HepG2 (cell line): ENCODE results near the gene CNNM1. TPM values are rescaled to one million over a fixed set of nuclear protein-coding genes. Genes with fewer than 3 reads are reported as not detected.

Source experiments
- ATAC-seq: fragments of 200-7000 bp; cut with Tn5 transposase; 3 replicates; pipeline ENCODE4 v1.9.1; 2020; ENCODE audit warnings: mild to moderate bottlenecking, moderate library complexity
- BruUV-seq: library from RNA; stranded (reverse); fragments of 400-500 nt; replicated peaks from 2 replicates; lab custom pipeline; 2021; lab: Mats Ljungman, UMichigan
- CTCF ChIA-PET: fragments of 300-600 bp; formaldehyde crosslinking; extraction: SDS; loops from one replicate; lab custom pipeline; 2021; ENCODE audit warnings: low total read pairs, inconsistent platforms, low intra/inter-chr PET ratio; lab: Yijun Ruan, JAX
- POLR2A ChIA-PET: fragments of 350-600 bp; sonication (Branson Sonifier 250); formaldehyde crosslinking; loops from one replicate; lab custom pipeline; 2020; ENCODE audit warnings: antibody characterized with exemption, inconsistent platforms; lab: Yijun Ruan, JAX
- DNase-seq: peaks from one replicate; pipeline ENCODE4 v3.0.0-alpha.2; 2015; ENCODE audit warnings: low spot score
- FAIRE-seq: peaks from 3 replicates; lab custom pipeline; 2011; peaks lifted over from hg19 to GRCh38; lab: Jason Lieb, UNC
- H2AFZ ChIP-seq: one replicate; pipeline ENCODE4 v1.6.1; 2011; ENCODE audit warnings: low read length, inconsistent platforms
- H3K27ac ChIP-seq: fragments of 300-600 bp; 3 replicates; pipeline ENCODE4 v1.8.0; 2011; ENCODE audit warnings: mixed run types, mild to moderate bottlenecking, mixed read lengths, low read length, inconsistent platforms; ENCODE audit not compliant: insufficient read depth; ENCODE audit errors: extremely low read length
- H3K27me3 ChIP-seq, 2 experiments: fragments of 200-600 bp in 1 of 2; 2 replicates in 1 of 2; 3 replicates in 1 of 2; pipeline versions ENCODE4 v1.6.0 to v1.8.0; 2011; ENCODE audit warnings: low read length in 2 of 2, mild to moderate bottlenecking in 2 of 2, moderate library complexity in 2 of 2, inconsistent platforms in 1 of 2; ENCODE audit not compliant: insufficient read depth in 2 of 2, control insufficient read depth in 1 of 2
- H3K36me3 ChIP-seq, 2 experiments: fragments of 200-600 bp in 1 of 2; replicated peaks in 1 of 2; 2 replicates in 1 of 2; 3 replicates in 1 of 2; pipeline versions ENCODE4 v1.5.1 to v1.8.0; 2011; ENCODE audit warnings: low read length in 2 of 2, inconsistent platforms in 1 of 2; ENCODE audit not compliant: insufficient read depth in 2 of 2, control insufficient read depth in 1 of 2
- H3K4me1 ChIP-seq: 2 replicates; pipeline ENCODE4 v1.5.1; 2012; ENCODE audit warnings: low read length, inconsistent platforms; ENCODE audit not compliant: insufficient read depth
- H3K4me2 ChIP-seq: 2 replicates; pipeline ENCODE4 v1.6.0; 2011; ENCODE audit warnings: low read depth, low read length, inconsistent platforms
- H3K4me3 ChIP-seq, 3 experiments: fragments of 200-600 bp in 1 of 3; sonication (generic), shearing (Covaris generic) in 1 of 3; replicated peaks in 1 of 3; 2 replicates each; pipeline ENCODE4 v1.5.1; 2011 to 2016; ENCODE audit warnings: low read length in 3 of 3, inconsistent platforms in 2 of 3, low read depth in 2 of 3, mild to moderate bottlenecking in 2 of 3, control low read depth in 1 of 3, mixed read lengths in 1 of 3; ENCODE audit not compliant: insufficient read depth in 1 of 3
- H3K79me2 ChIP-seq: one replicate; pipeline ENCODE4 v1.6.1; 2011; ENCODE audit warnings: low read length, inconsistent platforms; ENCODE audit not compliant: insufficient read depth
- H3K9ac ChIP-seq: 2 replicates; pipeline ENCODE4 v1.6.0; 2011; ENCODE audit warnings: mild to moderate bottlenecking, low read depth, low read length, inconsistent platforms; ENCODE audit not compliant: insufficient read depth
- H3K9me3 ChIP-seq: 2 replicates; pipeline ENCODE4 v1.5.1; 2012; ENCODE audit warnings: mild to moderate bottlenecking, low read length
- H4K20me1 ChIP-seq: 2 replicates; pipeline ENCODE4 v1.6.0; 2011; ENCODE audit warnings: inconsistent platforms, mild to moderate bottlenecking, low read length, moderate library complexity; ENCODE audit not compliant: insufficient read depth
- PCBP2 ChIP-seq: fragments of 200-400 bp; formaldehyde crosslinking; optimal IDR thresholded peaks from 2 replicates; pipeline ENCODE3; 2018; ENCODE audit warnings: low read length, low read depth; ENCODE audit not compliant: poor library complexity, severe bottlenecking
- SMC3 ChIP-seq: IDR thresholded peaks from 2 replicates; pipeline ENCODE4 v1.6.1; 2011; ENCODE audit warnings: low read length, improper control_type of control experiment
- SOX13 ChIP-seq, 3 experiments: fragments of 450-650 bp in 1 of 3; sonication (generic) in 1 of 3; formaldehyde crosslinking in 1 of 3; IDR thresholded peaks in 2 of 3; conservative IDR thresholded peaks in 1 of 3; 2 replicates each; pipeline versions ENCODE4 v1.5.0 to v1.6.1; 2016 to 2020; ENCODE audit warnings: antibody characterized with exemption in 1 of 3, mild to moderate bottlenecking in 1 of 3, missing compliant biosample characterization in 1 of 3, missing genetic modification reagents in 1 of 3, moderate library complexity in 1 of 3
- ZBTB40 ChIP-seq, 2 experiments: fragments of 450-650 bp in 1 of 2; sonication (generic) in 1 of 2; formaldehyde crosslinking in 1 of 2; IDR thresholded peaks; 2 replicates each; pipeline versions ENCODE4 v1.6.1 to v1.8.0; 2016 to 2022; ENCODE audit warnings: antibody characterized with exemption in 1 of 2, mild to moderate bottlenecking in 1 of 2, missing genetic modification reagents in 1 of 2
- ZNF484 ChIP-seq: sonication (generic); formaldehyde crosslinking; IDR thresholded peaks from 2 replicates; pipeline ENCODE4 v1.5.1; 2020; ENCODE audit warnings: mild to moderate bottlenecking, low read depth, missing genetic modification reagents, borderline replicate concordance
- in situ Hi-C: cut with HindIII; loops from 2 replicates; pipeline ENCODE4 v1.10.0; 2017; ENCODE audit warnings: low pct_unique_long_range_greater_than_20kb; ENCODE audit not compliant: extremely low pct_ligation_motif_present
- intact Hi-C: fragments of 100-400 bp; cut with micrococcal nuclease; formaldehyde crosslinking; loops from one replicate; pipeline ENCODE4 v1.10.0; 2022; ENCODE audit not compliant: unreplicated experiment
- polyA plus RNA-seq, 8 experiments: library from polyadenylated mRNA; depleted of rRNA in 3 of 8; stranded (reverse) in 7 of 8; unstranded in 1 of 8; fragments of >200 nt; fragmentation: Illumina TruSeq in 4 of 8; extraction: Trizol in 4 of 8; gene quantifications; 2 replicates each; pipeline versions ENCODE4 v1.2.1 to v1.2.3, GENCODE V29; 2011 to 2016; ENCODE audit warnings: low read depth in 4 of 8, missing spikeins in 1 of 8, mixed read lengths in 1 of 8; ENCODE audit not compliant: insufficient read depth in 1 of 8
- total RNA-seq, 5 experiments: library from RNA; depleted of rRNA; stranded (reverse); fragments of >200 nt; fragmentation: Illumina TruSeq; extraction: Trizol; gene quantifications; 2 replicates each; pipeline ENCODE4 v1.2.3, GENCODE V29; 2016; ENCODE audit warnings: low read depth in 1 of 5
- TF ChIP-seq, protein P1 (sequence below): sonication (generic); formaldehyde crosslinking; IDR thresholded peaks from 2 replicates; pipeline ENCODE4 v1.5.0; 2020; ENCODE audit warnings: missing genetic modification reagents
- TF ChIP-seq, protein P2 (sequence below): sonication (generic); formaldehyde crosslinking; IDR thresholded peaks from 2 replicates; pipeline ENCODE4 v1.8.1; 2023; ENCODE audit warnings: mild to moderate bottlenecking, inconsistent platforms, moderate library complexity, missing genetic modification reagents, borderline replicate concordance

CNNM1 gene
- total and polyA plus RNA-seq, 2 of the 13 experiments (the other 11 are each of a cell fraction or from before 2014, with no cell fraction given): 4.3 to 9.6 TPM

GRCh38 chr10:99375426-99375825 is 46.3 kb downstream of the CNNM1 start:
- Histone ChIP-seq H3K9me3 (no peaks in the 10 kb centered on the region), H3K27ac (no peak overlapping the region), H3K4me2 (no peak overlapping the region), H3K9ac (no peak overlapping the region), H2AFZ (no peak overlapping the region), H3K4me3 (no peak overlapping the region), H3K4me1 (0 out of 2 replicates have a peak, but pooled peaks cover 10% of the 10 kb centered on the region), H3K79me2 (no peaks in the 10 kb centered on the region), H3K36me3 (no peaks in the 10 kb centered on the region), H3K27me3 (no peaks in the 10 kb centered on the region), H4K20me1 (no peaks in the 10 kb centered on the region)
- POLR2A ChIA-PET: no interaction called here
- no peak for ATAC-seq
- BruUV-seq: no TSS peak
- in situ Hi-C loops (no loop called here), intact Hi-C loops (no loop called here)
- DNase-seq: no peak
- FAIRE-seq: no peak
- CTCF ChIA-PET: no interaction called here
- TF ChIP-seq, protein P1, sequence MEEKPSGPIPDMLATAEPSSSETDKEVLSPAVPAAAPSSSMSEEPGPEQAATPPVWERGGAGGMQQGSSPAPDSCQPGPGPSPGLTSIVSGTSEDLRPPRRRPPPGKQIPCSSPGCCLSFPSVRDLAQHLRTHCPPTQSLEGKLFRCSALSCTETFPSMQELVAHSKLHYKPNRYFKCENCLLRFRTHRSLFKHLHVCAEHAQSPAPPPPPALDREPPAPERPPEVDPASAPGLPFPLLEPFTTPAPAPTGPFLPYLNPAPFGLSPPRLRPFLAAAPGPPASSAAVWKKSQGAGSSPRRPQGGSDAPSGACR (CRISPR knock-in tag): no peak
- TF ChIP-seq, protein P2, sequence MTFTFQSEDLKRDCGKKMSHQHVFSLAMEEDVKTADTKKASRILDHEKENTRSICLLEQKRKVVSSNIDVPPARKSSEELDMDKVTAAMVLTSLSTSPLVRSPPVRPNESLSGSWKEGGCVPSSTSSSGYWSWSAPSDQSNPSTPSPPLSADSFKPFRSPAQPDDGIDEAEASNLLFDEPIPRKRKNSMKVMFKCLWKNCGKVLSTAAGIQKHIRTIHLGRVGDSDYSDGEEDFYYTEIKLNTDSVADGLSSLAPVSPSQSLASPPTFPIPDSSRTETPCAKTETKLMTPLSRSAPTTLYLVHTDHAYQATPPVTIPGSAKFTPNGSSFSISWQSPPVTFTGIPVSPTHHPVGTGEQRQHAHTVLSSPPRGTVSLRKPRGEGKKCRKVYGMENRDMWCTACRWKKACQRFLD (CRISPR knock-in tag): no peak
- TF ChIP-seq ZBTB40 (IDR thresholded peaks at IDR 0.05) (no peak), ZBTB40 (CRISPR knock-in tag; IDR thresholded peaks at IDR 0.05) (no peak), ZNF484 (CRISPR knock-in tag) (no peak), SOX13 (IDR thresholded peaks at IDR 0.05) (no peak), SOX13 (CRISPR knock-in tag; conservative IDR thresholded peaks at IDR 0.05 in 1 of 2, IDR thresholded peaks at IDR 0.05 in 1 of 2) (no peak), SMC3 (no peak), PCBP2 (no peak)
